GM18873 (cell line): Measurements from ENCODE around the gene CTSE.

Experiments
- ATAC-seq: cut with Tn5 transposase; IDR thresholded peaks from one replicate; pipeline ENCODE4 v1.9.1; 2021; ENCODE audit warnings: mild to moderate bottlenecking, moderate library complexity, moderate number of reproducible peaks; ENCODE audit not compliant: unreplicated experiment, low FRiP score

Gene CTSE

DNA sequence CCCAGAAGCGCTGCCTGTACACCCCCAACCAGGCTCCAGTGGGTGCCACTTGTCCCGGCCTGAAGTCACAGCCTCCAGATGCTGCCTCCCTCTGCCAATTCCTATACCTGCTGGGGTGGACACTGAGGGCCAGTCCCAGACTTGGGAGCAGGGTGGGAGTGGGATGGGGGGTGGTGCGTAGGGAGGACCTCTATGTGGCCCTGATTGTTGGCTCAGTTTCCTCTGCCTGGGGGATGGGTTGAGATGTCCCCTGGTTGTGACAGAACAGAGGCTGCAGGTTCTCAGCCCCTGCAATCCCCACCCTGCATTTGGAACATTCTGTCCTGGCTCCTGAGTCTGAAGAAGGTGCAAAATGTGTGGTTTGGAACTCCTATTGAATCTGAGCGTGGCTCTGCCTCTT lies 47.7 kb downstream of the CTSE start:
- ATAC-seq, result no peak

DNA sequence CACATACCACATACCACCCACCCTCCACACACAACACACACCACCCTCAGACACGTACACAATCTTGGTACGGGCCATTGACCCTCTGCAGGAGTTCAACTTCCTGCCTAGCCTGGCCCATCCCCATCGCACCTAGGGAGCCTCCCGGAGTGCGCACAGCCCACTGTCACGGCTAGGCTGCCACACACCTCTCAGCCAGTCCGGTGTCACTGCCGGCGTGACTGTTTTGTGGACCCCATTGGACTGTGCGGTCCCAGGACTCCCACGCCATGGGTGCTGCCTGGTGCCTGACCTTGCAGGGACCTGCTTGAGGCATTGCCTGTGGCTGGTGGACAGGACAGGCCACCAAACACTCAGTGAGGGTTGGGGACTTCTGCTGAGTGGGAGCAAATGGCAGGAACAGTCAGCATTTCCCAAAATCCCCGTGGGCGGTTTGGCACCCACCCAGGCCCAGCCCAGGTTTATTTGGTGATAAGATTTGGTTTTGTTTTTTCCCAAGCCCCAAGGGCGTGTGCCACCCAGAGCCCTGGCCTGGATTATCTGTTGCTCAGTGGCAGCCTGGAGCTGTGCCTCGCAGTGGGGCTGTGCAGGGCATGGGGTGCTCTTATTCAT lies 48.2 kb downstream of the CTSE start:
- ATAC-seq, result no peak

DNA sequence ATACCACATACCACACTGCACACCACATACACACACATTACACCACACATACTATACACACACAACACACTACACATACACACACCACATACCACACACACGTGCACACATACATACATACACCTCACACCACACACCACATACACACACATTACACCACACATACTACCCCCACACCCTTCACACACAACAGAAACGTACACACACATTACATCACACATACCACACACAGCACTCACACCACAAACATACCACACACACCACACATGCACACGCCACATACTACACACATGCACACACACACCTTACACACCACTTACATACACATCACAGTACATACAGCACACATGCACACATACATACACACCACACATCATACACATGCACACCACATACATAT lies 49.0 kb downstream of the CTSE start:
- ATAC-seq, result no peak

DNA sequence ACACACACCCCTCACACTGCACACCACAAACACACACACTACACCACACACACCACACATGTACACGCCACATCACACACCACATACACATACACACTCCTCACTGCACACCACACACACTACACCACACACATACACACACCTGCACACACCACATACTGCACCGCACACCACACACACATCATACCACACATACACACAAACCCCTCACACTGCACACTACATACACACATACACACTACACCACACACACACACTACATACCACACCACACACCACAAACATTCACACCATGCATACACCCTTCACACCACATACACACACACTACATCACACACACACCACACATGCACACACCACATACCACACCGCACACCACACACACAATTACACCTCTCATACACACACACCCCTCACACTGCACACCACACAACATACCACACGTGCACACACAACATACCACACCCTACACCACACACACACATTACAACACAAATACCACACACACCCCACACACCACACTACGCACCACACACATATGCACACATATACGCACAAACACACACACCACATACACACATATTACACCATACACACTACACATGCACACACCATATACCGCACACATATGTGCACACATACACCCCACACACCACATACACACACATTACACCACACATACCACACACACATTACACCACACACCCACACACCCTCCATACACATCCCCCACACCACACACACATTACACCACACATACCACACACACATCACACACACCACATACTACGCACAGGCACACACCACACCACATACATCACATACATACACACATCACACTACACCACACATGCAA lies 50.1 kb downstream of the CTSE start:
- no peak for ATAC-seq

DNA sequence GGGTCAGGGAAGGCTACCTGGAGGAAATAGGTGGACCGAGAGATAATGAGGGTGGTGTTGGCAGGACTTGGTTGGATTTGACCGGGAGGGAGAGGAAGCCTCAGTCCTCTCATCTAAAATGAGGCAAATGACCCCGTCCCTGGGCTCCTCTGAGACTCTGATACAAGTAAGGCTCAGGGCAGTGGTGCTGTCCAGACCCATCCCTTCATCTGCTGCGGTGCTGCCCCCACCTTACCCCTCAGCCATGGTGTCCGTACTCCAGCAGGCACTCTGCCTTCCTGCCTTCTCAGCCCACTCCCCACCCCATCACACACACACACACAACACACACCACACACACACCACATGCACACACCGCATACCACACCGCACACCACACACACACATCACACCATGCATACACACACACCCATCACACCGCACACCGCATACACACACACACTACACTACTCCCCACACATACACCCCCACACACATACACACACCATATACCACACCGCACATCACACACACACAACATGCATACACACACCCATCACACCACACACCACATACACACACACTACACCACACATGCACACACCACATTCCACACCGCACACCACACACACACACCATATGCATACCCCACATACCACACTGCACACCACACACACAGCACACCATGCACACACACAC lies 51.1 kb downstream of the CTSE start:
- no peak for ATAC-seq

DNA sequence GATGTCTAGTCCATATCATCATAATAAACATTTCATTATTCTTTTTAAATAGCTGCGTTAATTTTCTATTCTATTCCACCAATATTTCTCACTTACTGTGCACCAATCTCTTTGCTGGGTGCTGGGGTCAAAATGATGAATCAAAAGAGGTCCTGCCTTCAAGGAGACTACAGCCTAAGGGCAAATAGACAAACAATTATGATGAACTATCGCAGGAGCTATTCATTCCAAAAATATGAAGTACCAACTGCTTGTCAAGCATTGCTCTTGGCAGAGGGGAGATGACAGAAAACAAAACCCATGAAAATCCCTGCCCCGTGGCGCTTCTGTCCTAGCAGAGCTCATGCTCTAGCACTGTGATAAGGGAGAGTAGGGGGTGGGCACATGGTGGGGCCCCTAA lies 51.6 kb downstream of the CTSE start:
- no peak for ATAC-seq

DNA sequence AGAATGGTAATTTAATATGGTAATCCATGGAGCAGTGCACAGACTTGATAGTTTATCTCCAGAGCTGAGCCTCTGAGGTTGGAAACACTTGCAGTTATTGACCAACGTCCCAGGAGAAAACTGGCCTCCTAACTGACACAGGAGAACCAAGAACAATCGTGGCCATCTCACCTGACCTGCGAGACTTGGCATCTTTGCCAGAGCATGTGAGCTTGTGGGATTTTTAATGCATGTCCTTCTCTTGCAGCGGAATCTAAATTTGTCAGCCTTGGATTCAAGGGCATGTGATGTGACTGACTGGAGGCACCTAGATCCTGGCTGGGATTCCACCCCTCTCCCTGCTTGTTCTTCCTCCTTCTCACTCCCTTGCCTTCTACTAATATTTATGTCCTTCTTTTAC lies 52.6 kb downstream of the CTSE start:
- ATAC-seq, result no peak

DNA sequence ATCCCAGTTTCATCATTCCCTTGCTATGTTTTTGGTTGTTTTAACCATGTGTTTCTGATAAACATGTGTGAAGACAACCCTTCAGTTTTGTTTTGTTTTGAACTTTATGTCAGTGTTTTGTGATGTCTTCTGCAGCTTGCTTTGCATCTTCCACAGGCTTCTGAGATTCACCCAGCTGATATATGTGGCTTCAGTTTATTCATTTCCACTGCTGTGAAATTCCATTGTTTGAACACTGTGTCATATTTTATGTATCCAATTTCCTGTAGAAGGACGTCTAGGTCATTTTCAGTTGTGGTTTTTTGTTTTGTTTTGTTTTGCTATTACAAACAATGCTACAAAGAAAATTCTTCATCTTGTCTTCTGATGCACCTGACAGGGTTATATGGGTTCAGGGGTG lies 53.2 kb downstream of the CTSE start:
- no peak for ATAC-seq

DNA sequence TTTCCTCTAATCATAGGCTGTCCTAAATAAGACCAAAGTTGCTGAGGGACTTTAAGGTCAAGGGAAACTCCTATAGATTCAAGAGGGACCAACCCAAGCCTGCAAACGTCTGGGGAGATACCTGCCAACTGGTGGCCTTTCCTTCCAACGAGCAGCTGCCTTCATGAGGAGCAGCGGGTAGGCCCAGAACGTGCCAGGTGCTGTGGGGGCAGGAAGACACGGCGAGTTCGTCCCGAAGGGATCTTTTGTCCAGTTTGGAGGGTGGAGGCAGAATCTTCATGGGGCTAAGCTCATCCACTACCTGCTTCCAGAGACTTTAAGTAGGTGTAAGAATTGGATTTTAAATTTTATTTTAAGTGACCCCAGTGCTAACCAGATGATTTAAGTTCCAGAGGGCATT lies 54.5 kb downstream of the CTSE start:
- ATAC-seq, result no peak

DNA sequence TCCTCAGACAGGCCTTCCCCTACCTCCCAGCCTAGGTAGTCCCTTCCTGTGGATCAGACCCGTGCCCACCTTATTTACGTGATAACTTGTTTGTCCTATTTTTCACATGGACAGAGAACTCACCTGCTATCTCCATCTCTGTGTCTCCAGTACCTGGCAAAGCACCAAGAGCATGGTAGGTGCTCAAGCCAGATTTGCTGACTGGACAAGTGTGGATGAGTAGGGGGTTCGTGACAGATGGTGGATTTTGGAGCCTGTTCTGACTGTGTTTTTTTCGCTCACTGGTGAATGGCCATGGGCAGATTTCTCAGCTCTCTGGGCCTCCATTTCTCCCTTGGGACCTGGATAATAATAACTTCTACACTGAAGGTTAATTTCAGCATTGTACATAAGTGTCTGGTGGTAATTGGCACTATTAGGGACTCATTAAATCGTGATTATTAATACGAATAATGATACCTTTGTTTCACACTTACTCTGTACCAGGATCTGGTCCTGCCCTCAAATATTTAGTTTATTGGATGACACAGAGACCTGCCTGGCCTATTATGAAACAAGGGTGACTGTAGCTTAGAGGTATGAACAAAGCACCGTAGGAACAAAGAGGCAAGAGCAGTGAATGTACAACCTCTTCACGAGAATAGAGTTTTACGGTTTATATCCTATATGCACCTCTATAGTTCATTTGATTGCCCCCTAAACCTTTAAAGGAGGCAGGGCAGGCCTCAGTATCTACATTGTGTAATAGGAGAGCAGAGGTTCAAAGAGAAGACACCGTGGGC lies 56.0 kb downstream of the CTSE start:
- no peak for ATAC-seq

DNA sequence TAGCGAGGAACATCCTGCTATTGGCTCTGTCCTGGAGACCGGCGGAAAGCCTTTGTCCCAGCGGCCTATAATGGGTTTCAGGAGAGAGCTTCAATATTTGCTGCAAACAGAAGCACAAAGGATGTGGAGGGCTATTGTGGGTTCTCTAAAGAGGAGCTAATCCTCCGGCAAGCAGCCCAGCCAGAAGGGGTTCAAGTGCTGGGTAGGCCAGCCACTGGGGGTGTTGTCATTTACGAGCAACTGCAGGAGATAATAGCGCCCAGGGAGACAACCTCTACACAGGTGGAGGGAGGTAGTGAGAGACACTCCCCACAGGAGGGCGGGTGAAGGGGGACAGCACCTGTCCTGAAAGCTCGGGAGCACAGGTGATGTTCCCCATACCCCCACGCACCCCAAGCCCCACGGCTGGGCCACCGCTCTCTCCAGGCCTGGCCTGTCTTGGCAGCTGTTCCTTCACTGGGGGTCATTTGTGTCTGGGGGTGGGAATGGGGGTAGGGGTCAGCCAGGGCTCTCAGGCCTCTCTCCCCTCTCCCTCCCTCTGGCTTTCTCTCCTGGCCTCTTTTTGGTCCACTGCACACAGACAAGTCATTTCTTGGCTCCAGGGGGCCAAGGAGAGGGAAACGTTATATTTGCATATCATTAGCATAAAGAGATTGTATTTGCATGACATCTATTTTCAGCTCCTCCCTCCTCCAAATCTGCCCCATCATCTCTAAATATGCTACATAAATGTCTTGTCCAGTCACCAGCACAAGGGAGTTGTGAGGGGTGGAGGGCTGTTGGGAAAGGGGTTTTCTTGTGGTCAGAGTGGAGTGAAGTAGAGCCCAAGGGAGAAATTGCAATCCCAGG lies 58.4 kb downstream of the CTSE start:
- ATAC-seq, result no peak

DNA sequence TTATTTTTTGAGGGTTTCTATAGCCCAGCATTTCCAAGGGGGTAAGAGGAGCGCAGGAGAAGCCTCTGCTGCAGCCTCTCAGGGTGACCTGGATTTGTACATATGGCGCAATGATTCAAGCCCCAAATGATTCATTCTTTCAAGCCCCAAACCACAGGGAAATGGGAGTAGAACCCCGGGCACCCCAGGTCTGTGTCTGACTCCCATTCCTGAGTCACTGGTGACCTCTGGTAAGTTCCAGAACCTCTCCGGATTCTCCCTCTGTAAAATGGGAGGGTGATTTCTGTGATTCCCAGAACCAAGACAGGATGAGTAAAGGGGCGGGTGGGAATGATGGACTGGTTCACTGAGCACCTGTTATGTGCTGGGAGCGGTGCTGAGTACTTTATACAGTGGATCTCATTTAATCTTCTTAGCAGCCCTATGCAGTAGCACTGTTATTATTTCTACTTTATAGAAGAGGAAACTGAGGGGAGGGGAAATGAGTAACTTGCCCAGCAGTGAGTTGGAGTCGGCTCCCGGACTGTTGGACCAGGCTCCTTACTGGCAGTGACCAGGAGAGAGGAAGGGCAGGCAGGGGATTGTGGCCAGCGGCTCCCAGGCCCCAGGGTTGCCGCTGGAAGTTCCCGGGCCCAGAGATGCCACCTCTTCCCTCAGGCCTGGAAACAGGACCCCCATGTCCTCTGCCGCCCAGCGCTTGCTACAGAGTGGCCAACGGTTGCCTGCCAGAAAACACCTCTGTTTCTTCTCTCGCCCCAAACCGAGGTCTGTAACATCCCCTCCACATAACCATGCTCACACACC lies 60.1 kb downstream of the CTSE start:
- no peak for ATAC-seq

DNA sequence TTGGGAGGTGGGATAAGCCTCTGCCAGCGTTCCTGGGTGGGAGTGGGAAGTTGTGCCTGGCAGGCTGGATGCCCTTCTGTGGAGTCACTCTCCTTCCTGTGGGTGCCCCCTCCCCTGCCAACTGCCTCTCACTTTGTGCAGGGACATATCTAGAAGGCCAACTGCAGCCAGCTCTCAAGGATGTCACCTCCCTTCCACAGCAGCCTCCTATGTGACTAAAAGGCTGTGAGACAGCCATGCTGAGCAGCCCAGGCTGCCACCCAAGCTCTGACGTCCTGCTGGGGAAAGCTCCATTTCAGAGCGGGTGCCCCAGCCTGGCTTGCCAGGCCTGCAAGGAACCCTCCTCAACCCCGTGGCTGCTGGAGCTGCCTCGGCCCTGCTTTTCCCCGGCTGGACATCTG lies 60.9 kb downstream of the CTSE start:
- no peak for ATAC-seq

DNA sequence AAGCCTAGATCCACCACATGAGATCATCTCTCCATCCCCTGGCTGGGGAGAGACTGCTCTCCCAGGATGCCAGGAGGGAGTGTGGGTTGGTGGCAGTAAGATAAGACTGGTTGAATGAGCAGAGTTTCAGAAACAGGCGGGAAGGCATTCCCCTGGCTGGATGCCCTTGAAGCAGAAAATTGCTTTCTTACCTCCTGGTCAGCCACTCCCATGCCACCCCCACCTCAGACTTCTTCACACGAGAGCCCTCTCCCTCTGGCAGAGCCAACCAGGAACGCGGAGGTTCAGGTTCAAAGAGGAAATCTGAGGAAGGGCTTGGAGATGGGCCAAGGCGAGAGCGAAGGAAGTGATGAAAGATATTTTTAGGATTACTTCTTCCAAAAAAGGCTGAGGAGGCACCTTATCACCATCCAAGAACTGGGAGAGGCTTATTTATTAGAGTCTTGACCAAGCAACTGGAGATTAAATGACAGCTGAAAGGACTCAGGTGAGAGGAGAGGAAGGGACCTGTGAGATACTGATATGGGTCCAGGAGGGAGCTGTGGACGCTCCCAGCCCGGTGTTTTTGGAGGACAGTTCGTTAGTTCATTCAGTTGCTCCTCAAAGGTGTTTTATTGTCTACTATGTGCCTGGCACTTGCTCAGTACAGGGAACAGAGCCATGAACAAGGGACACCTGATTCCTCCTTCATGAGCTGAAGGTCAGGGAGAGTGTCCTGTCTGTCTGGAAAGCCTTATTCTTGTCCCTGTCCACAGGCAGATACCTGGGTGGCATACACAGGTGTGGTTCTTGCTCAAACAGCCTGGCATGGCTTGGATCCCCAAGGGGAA lies 61.5 kb downstream of the CTSE start:
- no peak for ATAC-seq

DNA sequence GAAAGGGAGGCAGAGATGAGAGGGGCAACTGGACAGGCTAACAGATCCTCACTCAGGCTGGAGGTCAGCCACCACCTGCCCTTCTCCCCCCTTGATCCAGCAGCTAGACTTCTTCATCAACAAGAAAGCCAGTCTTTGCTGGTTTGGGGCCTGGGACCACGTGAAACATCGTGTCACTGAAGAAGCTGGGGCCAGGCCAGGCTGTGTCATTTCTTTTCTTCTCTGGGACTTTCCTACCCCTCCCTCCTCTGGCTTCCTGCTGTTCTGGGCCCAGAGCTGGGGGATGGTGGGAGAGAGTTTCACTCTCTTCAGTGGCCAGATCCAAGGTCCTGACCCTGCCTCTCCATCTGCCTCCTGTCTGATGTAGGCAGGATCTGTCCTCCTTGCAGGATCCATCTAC lies 62.3 kb downstream of the CTSE start:
- no peak for ATAC-seq

DNA sequence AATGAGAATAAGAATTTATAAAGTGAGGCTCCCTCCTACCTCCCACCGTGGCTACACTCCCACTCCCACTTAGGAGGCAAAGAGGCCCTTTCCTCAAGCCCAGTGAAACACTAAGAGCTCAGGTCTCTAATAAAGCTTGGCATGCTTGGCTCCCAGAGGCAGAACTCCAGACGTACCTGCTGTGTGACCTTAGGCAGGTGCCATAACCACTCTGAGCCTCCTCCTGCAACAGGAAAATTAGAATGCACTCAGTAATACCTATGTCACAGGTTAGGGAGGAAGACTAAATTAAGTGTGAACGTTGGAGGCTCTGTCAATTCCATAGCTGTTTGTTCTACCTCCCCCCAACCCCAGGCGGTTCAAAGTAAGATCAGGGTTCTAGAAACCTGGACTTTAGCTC lies 63.9 kb downstream of the CTSE start:
- no peak for ATAC-seq
